ENCODE measurements around the gene PBX3.

PBX3 gene

GRCh38 chr9:125739436-125739835, 7.7 kb upstream of the PBX3 start:
- H3K4me3 ChIP-seq (ENCODE audit: low read length), result no peak overlapping the region
- H3K27me3 ChIP-seq (ENCODE audit: insufficient read depth, low read length), result no peaks in the 10 kb centered on the region; the same call in 1 of the 2 replicates
- no peak overlapping the region for H3K27ac ChIP-seq (ENCODE audit: low read length)
- H3K9ac ChIP-seq (ENCODE audit: low read depth, low read length), result no peak overlapping the region
- no peaks in the 10 kb centered on the region for H3K9me3 ChIP-seq (ENCODE audit: insufficient read depth, low read depth, low read length)
- H3K4me1 ChIP-seq (ENCODE audit: insufficient read depth, low read length), result no peaks in the 10 kb centered on the region
- H3K36me3 ChIP-seq (ENCODE audit: insufficient read depth, low read depth, low read length), result no peaks in the 10 kb centered on the region

GRCh38 chr9:125742657-125743056, 4.5 kb upstream of the PBX3 start:
- H3K27ac ChIP-seq (ENCODE audit: low read length), result no peak overlapping the region

GRCh38 chr9:125743682-125744428, 3.3 kb upstream of the PBX3 start:
- no peak overlapping the region for H3K9ac ChIP-seq (ENCODE audit: low read depth, low read length)
- no peak overlapping the region for H3K4me3 ChIP-seq (ENCODE audit: low read length)
- peaks cover 5% of the 10 kb centered on the region; the same call in 1 of the 2 replicates for H3K4me1 ChIP-seq (ENCODE audit: insufficient read depth, low read length)
- H3K36me3 ChIP-seq (ENCODE audit: insufficient read depth, low read depth, low read length), result peaks cover under 1% of the 10 kb centered on the region
- H3K27me3 ChIP-seq (ENCODE audit: insufficient read depth, low read length), result peaks cover 12% of the 10 kb centered on the region
- H3K9me3 ChIP-seq (ENCODE audit: insufficient read depth, low read depth, low read length), result no peaks in the 10 kb centered on the region
- H3K27ac ChIP-seq (ENCODE audit: low read length), result no peak overlapping the region

More at GRCh38 chr9:125742657-125743056, 4.5 kb upstream of the PBX3 start:
- H3K9me3 ChIP-seq (ENCODE audit: insufficient read depth, low read depth, low read length), result no peaks in the 10 kb centered on the region
- no peak overlapping the region for H3K4me3 ChIP-seq (ENCODE audit: low read length)
- no peaks in the 10 kb centered on the region for H3K36me3 ChIP-seq (ENCODE audit: insufficient read depth, low read depth, low read length)
- peaks cover 5% of the 10 kb centered on the region; the same call in 1 of the 2 replicates for H3K4me1 ChIP-seq (ENCODE audit: insufficient read depth, low read length)
- no peak overlapping the region for H3K9ac ChIP-seq (ENCODE audit: low read depth, low read length)
- peaks cover 12% of the 10 kb centered on the region for H3K27me3 ChIP-seq (ENCODE audit: insufficient read depth, low read length)

GRCh38 chr9:125744616-125745015, 2.6 kb upstream of the PBX3 start:
- Histone ChIP-seq H3K9ac (ENCODE audit: low read depth, low read length) (no peak overlapping the region), H3K9me3 (ENCODE audit: insufficient read depth, low read depth, low read length) (no peaks in the 10 kb centered on the region), H3K4me1 (ENCODE audit: insufficient read depth, low read length) (peaks cover 13% of the 10 kb centered on the region; the same call in 1 of the 2 replicates), H3K4me3 (ENCODE audit: low read length) (no peak overlapping the region), H3K27ac (ENCODE audit: low read length) (no peak overlapping the region), H3K36me3 (ENCODE audit: insufficient read depth, low read depth, low read length) (peaks cover 8% of the 10 kb centered on the region), H3K27me3 (ENCODE audit: insufficient read depth, low read length) (peaks cover 12% of the 10 kb centered on the region)

GRCh38 chr9:125745018-125745417, 2.2 kb upstream of the PBX3 start:
- peaks cover 16% of the 10 kb centered on the region; the same call in 1 of the 2 replicates for H3K4me1 ChIP-seq (ENCODE audit: insufficient read depth, low read length)
- H3K36me3 ChIP-seq (ENCODE audit: insufficient read depth, low read depth, low read length), result peaks cover 11% of the 10 kb centered on the region
- no peak overlapping the region for H3K9ac ChIP-seq (ENCODE audit: low read depth, low read length)
- H3K9me3 ChIP-seq (ENCODE audit: insufficient read depth, low read depth, low read length), result no peaks in the 10 kb centered on the region
- H3K4me3 ChIP-seq (ENCODE audit: low read length), result no peak overlapping the region
- H3K27ac ChIP-seq (ENCODE audit: low read length), result no peak overlapping the region
- H3K27me3 ChIP-seq (ENCODE audit: insufficient read depth, low read length), result peaks cover 12% of the 10 kb centered on the region

GRCh38 chr9:125745682-125746016, 1.5 kb upstream of the PBX3 start:
- Histone ChIP-seq H3K9ac (ENCODE audit: low read depth, low read length) (no peak overlapping the region), H3K4me1 (ENCODE audit: insufficient read depth, low read length) (peaks cover 23% of the 10 kb centered on the region; the same call in 1 of the 2 replicates), H3K27me3 (ENCODE audit: insufficient read depth, low read length) (peaks cover 12% of the 10 kb centered on the region), H3K27ac (ENCODE audit: low read length) (no peak overlapping the region), H3K4me3 (ENCODE audit: low read length) (peak overlapping the region; percentile 64), H3K9me3 (ENCODE audit: insufficient read depth, low read depth, low read length) (no peaks in the 10 kb centered on the region), H3K36me3 (ENCODE audit: insufficient read depth, low read depth, low read length) (peaks cover 11% of the 10 kb centered on the region)

GRCh38 chr9:125746017-125746773, 978 bp upstream of the PBX3 start:
- Histone ChIP-seq H3K27ac (ENCODE audit: low read length) (peak overlapping the region; percentile 83), H3K9me3 (ENCODE audit: insufficient read depth, low read depth, low read length) (no peaks in the 10 kb centered on the region), H3K27me3 (ENCODE audit: insufficient read depth, low read length) (peaks cover 12% of the 10 kb centered on the region), H3K36me3 (ENCODE audit: insufficient read depth, low read depth, low read length) (peaks cover 13% of the 10 kb centered on the region), H3K4me3 (ENCODE audit: low read length) (peak overlapping the region; percentile 64), H3K9ac (ENCODE audit: low read depth, low read length) (peak overlapping the region; percentile 69; the same call in 1 of the 2 replicates), H3K4me1 (ENCODE audit: insufficient read depth, low read length) (peaks cover 26% of the 10 kb centered on the region; the same call in 1 of the 2 replicates)

- H3K9ac ChIP-seq (ENCODE audit: low read depth, low read length), result no peak overlapping the region
- no peaks in the 10 kb centered on the region for H3K9me3 ChIP-seq (ENCODE audit: insufficient read depth, low read depth, low read length)
- no peak overlapping the region for H3K27ac ChIP-seq (ENCODE audit: low read length)
- peaks cover 12% of the 10 kb centered on the region for H3K27me3 ChIP-seq (ENCODE audit: insufficient read depth, low read length)
- H3K36me3 ChIP-seq (ENCODE audit: insufficient read depth, low read depth, low read length), result peaks cover 18% of the 10 kb centered on the region
- H3K4me3 ChIP-seq (ENCODE audit: low read length), result no peak overlapping the region
- H3K4me1 ChIP-seq (ENCODE audit: insufficient read depth, low read length), result peaks cover 31% of the 10 kb centered on the region; the same call in 1 of the 2 replicates
These were observed 460 bp upstream of the PBX3 start for GRCh38 chr9:125746774-125747052.

GRCh38 chr9:125747765-125748445, 732 bp downstream of the PBX3 start:
- Histone ChIP-seq H3K4me1 (ENCODE audit: insufficient read depth, low read length) (peaks cover 43% of the 10 kb centered on the region; the same call in 1 of the 2 replicates), H3K36me3 (ENCODE audit: insufficient read depth, low read depth, low read length) (peaks cover 18% of the 10 kb centered on the region), H3K9me3 (ENCODE audit: insufficient read depth, low read depth, low read length) (no peaks in the 10 kb centered on the region), H3K27me3 (ENCODE audit: insufficient read depth, low read length) (peaks cover 12% of the 10 kb centered on the region), H3K9ac (ENCODE audit: low read depth, low read length) (peak overlapping the region; percentile 85; the same call in 1 of the 2 replicates), H3K4me3 (ENCODE audit: low read length) (peak overlapping the region; percentile 82), H3K27ac (ENCODE audit: low read length) (no peak overlapping the region)

- peak overlapping the region; percentile 85 for H3K9ac ChIP-seq (ENCODE audit: low read depth, low read length)
- peak overlapping the region; percentile 82 for H3K4me3 ChIP-seq (ENCODE audit: low read length)
- H3K27me3 ChIP-seq (ENCODE audit: insufficient read depth, low read length), result peaks cover 12% of the 10 kb centered on the region
- no peaks in the 10 kb centered on the region for H3K9me3 ChIP-seq (ENCODE audit: insufficient read depth, low read depth, low read length)
- H3K36me3 ChIP-seq (ENCODE audit: insufficient read depth, low read depth, low read length), result peaks cover 18% of the 10 kb centered on the region
- H3K27ac ChIP-seq (ENCODE audit: low read length), result peak overlapping the region; percentile 31
- H3K4me1 ChIP-seq (ENCODE audit: insufficient read depth, low read length), result peaks cover 45% of the 10 kb centered on the region; the same call in 1 of the 2 replicates
These were observed 1.4 kb downstream of the PBX3 start for GRCh38 chr9:125748446-125749099.

- no peaks in the 10 kb centered on the region for H3K9me3 ChIP-seq (ENCODE audit: insufficient read depth, low read depth, low read length)
- H3K27me3 ChIP-seq (ENCODE audit: insufficient read depth, low read length), result peaks cover 12% of the 10 kb centered on the region
- peak overlapping the region; percentile 85; the same call in 1 of the 2 replicates for H3K9ac ChIP-seq (ENCODE audit: low read depth, low read length)
- no peak overlapping the region for H3K27ac ChIP-seq (ENCODE audit: low read length)
- H3K4me3 ChIP-seq (ENCODE audit: low read length), result peak overlapping the region; percentile 82
- peaks cover 53% of the 10 kb centered on the region; the same call in 1 of the 2 replicates for H3K4me1 ChIP-seq (ENCODE audit: insufficient read depth, low read length)
- peaks cover 18% of the 10 kb centered on the region for H3K36me3 ChIP-seq (ENCODE audit: insufficient read depth, low read depth, low read length)
These were observed 2.2 kb downstream of the PBX3 start for GRCh38 chr9:125749287-125749935.

Data from iPS-20b (cell line).